ENCODE data around the gene LCTL. TPM values are rescaled to one million over a fixed set of nuclear protein-coding genes. Genes with fewer than 3 reads are reported as not detected.

The LCTL gene
- total RNA-seq, 6 donors from 2014 or later: not detected

DNA sequence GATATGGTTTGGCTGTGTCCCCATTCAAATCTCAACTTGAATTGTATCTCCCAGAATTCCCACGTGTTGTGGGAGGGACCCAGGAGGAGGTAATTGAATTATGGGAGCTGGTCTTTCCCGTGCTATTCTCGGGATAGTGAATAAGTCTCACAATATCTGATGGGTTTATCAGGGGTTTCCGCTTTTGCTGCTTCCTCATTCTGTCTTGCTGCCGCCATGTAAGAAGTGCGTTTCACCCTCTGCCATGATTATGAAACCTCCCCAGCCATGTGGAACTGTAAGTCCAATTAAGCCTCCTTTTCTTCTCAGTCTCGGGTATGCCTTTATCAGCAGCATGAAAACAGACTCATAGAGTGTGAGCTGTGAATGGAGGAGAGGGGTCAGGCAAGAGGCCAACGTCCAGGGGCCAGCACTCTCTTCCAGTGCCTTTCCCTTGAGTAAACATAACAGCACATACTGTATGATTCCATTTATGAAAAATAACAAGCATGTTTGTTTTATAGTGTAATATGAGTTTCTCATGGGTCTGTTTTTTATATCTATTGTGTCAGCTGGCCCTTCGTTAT is 16.3 kb upstream of the LCTL start:
- Histone ChIP-seq H3K4me1 (peaks cover 0 to 17% (median 6%) of the 10 kb centered on the region in 4 donors), H3K27me3 (no peaks in the 10 kb centered on the region), H3K27ac (no peak overlapping the region), H3K36me3 (no peaks in the 10 kb centered on the region), H3K4me3 (no peak overlapping the region), H3K9me3 (no peaks in the 10 kb centered on the region)
- no peak for DNase-seq
- WGBS, 2 donors: 65 to 70% methylated on average over 9 of the region's 9 CpGs
- TF ChIP-seq POLR2AphosphoS5 (IDR thresholded peaks at IDR 0.05) (no peak), EP300 (IDR thresholded peaks at IDR 0.05) (no peak)
- TF ChIP-seq, protein P1, sequence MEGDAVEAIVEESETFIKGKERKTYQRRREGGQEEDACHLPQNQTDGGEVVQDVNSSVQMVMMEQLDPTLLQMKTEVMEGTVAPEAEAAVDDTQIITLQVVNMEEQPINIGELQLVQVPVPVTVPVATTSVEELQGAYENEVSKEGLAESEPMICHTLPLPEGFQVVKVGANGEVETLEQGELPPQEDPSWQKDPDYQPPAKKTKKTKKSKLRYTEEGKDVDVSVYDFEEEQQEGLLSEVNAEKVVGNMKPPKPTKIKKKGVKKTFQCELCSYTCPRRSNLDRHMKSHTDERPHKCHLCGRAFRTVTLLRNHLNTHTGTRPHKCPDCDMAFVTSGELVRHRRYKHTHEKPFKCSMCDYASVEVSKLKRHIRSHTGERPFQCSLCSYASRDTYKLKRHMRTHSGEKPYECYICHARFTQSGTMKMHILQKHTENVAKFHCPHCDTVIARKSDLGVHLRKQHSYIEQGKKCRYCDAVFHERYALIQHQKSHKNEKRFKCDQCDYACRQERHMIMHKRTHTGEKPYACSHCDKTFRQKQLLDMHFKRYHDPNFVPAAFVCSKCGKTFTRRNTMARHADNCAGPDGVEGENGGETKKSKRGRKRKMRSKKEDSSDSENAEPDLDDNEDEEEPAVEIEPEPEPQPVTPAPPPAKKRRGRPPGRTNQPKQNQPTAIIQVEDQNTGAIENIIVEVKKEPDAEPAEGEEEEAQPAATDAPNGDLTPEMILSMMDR (IDR thresholded peaks at IDR 0.05): no peak
- no peak for ATAC-seq (ENCODE audit: low FRiP score in 2 of 2)

DNA sequence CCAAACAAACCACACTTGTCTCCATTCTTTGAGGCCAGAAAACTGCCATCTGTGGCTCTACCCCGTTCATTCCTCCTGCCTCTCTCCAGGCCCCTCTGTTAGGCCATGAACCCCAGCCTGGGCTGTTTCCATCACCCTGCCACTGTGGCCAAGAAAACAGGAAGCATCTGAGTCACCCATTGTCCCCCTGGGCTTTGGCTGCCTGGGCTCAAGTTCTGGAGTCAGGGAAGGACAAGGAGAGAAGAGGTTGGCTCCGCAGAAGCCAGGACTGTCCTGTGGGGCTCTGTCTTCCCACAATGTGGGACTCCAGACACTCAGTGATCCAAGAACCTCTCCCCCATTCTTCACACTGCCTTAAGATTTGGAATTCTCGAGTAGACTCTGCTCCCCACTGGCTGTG is 14.8 kb upstream of the LCTL start:
- peak overlapping the region in 2 of 4 donors; percentile 35 to 48 for H3K27ac ChIP-seq
- ATAC-seq (ENCODE audit: low FRiP score in 2 of 2): peak in 1 of 2 donors; percentile 69
- 54 to 72% methylated on average over 3 of the region's 3 CpGs for WGBS, 2 donors

DNA sequence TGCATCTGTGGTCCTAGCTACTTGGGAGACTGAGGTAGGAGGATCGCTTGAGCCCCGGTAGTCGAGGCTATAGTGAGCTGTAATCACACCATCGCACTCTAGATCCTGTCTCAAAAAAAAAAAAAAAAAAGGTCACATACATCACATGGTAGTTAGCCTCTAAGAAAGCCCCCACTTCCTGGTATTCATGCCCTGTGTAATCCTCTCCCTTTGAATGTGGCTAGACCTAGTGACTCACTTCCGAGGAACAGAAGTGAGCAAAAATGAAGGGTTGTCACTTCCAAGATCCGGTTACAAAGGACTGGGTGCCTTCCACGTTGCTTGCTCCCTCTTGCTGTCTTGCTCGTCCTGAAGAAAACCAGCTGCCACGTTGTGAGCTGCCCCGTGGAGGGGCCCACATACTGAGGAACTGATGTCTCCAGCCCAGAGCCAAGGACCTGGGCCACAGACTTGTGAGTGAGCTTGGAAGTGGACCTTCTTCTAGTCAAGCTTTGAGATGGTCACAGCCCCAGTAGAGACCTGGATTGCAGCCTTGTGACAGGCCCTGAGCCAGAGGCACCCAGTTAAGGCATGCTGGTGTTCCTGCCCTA is 12.6 kb upstream of the LCTL start:
- Histone ChIP-seq H3K4me1 (peaks cover 3 to 17% (median 6%) of the 10 kb centered on the region in 4 donors), H3K36me3 (no peaks in the 10 kb centered on the region), H3K27ac (peak overlapping the region in 1 of 4 donors; percentile 67), H3K4me3 (no peak overlapping the region), H3K9me3 (no peaks in the 10 kb centered on the region), H3K27me3 (no peaks in the 10 kb centered on the region)
- DNase-seq (no peak), ATAC-seq (ENCODE audit: low FRiP score in 2 of 2) (no peak)
- no peak for TF ChIP-seq EP300 (IDR thresholded peaks at IDR 0.05)
- TF ChIP-seq, protein P1 (IDR thresholded peaks at IDR 0.05): no peak
- WGBS, 2 donors: 61 to 68% methylated on average over 9 to 10 of the region's 10 CpGs

More for the DNA sequence above, 14.8 kb upstream of the LCTL start:
- DNase-seq: no peak
- H3K36me3 ChIP-seq: no peaks in the 10 kb centered on the region
- TF ChIP-seq EP300 (IDR thresholded peaks at IDR 0.05) (no peak), POLR2AphosphoS5 (IDR thresholded peaks at IDR 0.05) (peak in 1 of 2 donors; percentile 41), POLR2A (IDR thresholded peaks at IDR 0.05) (no peak)
- TF ChIP-seq, protein P1 (IDR thresholded peaks at IDR 0.05): no peak
- H3K4me1 ChIP-seq: peaks cover 0 to 17% (median 5%) of the 10 kb centered on the region in 4 donors
- no peaks in the 10 kb centered on the region for H3K27me3 ChIP-seq
- H3K4me3 ChIP-seq: no peak overlapping the region
- no peaks in the 10 kb centered on the region for H3K9me3 ChIP-seq

DNA sequence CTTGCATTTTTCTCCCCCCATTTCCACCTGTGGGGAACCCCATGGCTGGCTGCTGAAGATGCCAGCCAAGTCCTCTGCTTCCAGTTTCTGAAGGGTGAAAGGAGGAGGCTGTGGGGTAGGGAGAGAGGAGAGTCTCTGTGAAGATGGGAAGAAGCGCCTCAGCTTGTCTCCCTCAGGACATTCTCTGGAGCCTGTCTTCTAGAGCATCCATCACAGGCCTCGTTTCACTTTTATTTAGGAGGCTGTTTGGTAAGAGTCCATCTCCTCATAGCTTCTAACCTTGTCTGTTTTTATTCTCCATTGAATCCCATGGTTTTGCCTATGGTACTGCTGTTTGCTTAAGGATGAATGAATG is 8.8 kb upstream of the LCTL start:
- Histone ChIP-seq H3K27me3 (no peaks in the 10 kb centered on the region), H3K9me3 (no peaks in the 10 kb centered on the region), H3K36me3 (no peaks in the 10 kb centered on the region), H3K4me3 (no peak overlapping the region), H3K27ac (no peak overlapping the region), H3K4me1 (peaks cover 0 to 8% (median 5%) of the 10 kb centered on the region in 4 donors)
- TF ChIP-seq, protein P1 (IDR thresholded peaks at IDR 0.05): no peak
- TF ChIP-seq POLR2A (IDR thresholded peaks at IDR 0.05) (no peak), POLR2AphosphoS5 (IDR thresholded peaks at IDR 0.05) (no peak), EP300 (IDR thresholded peaks at IDR 0.05) (no peak)
- WGBS, 2 donors: 83 to 84% methylated on average over 2 of the region's 2 CpGs
- DNase-seq: no peak
- peak in 1 of 2 donors; percentile 37 for ATAC-seq (ENCODE audit: low FRiP score in 2 of 2)
